Measurements from ENCODE around the gene CD200R1L. TPM values are rescaled to one million over a fixed set of nuclear protein-coding genes. Genes with fewer than 3 reads are reported as not detected.

Gene CD200R1L, protein sequence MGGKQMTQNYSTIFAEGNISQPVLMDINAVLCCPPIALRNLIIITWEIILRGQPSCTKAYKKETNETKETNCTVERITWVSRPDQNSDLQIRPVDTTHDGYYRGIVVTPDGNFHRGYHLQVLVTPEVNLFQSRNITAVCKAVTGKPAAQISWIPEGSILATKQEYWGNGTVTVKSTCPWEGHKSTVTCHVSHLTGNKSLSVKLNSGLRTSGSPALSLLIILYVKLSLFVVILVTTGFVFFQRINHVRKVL
- total RNA-seq (2011; cell fraction: chromatin; rRNA removed; ENCODE audit: low replicate concordance), result not detected in 2 replicates
- not detected in 2 replicates for total RNA-seq (2011; cell fraction: nucleolus; rRNA removed)
- total RNA-seq (2011; cell fraction: nucleoplasm; rRNA removed), result not detected in 2 replicates
- not detected in 2 replicates for total RNA-seq (2014; rRNA removed)
- not detected in 2 replicates for total RNA-seq (2014; rRNA removed; fragmentation: Illumina TruSeq; extraction: Trizol)
- not detected in 2 replicates for total RNA-seq (2015; rRNA removed; fragmentation: Illumina TruSeq; extraction: Trizol)
- total RNA-seq (2021), result not detected in 2 replicates
- not detected in 2 replicates for polyA plus RNA-seq (2011; rRNA removed)
- polyA plus RNA-seq (2011; cell fraction: cytosol; rRNA removed), result not detected in 2 replicates
- polyA plus RNA-seq (2011; cell fraction: nucleus; rRNA removed), result not detected in 2 replicates
- polyA plus RNA-seq (2012), result 0.10 TPM in 1 of 2 replicates, not detected in the other
- not detected in 2 replicates for polyA plus RNA-seq (2014; fragmentation: Illumina TruSeq; extraction: Trizol)
- polyA plus RNA-seq (2014; fragmentation: Nextera tagmentation; extraction: Ambion mirVana), result not detected
- not detected in 2 replicates for polyA plus RNA-seq (2014; rRNA removed)
- not detected in 2 replicates for polyA minus RNA-seq (2011; rRNA and poly(A)+ RNA removed)
- not detected in 2 replicates for polyA minus RNA-seq (2011; cell fraction: cytosol; rRNA and poly(A)+ RNA removed)
- polyA minus RNA-seq (2011; cell fraction: nucleus; rRNA and poly(A)+ RNA removed), result not detected in 2 replicates
- not detected for Bru-seq, nascent RNA
- BruChase-seq, experiment 1, labeled RNA remaining after a 2-hour chase, result percentile 8 among the genes with signal in this experiment
- percentile 3 among the genes with signal in this experiment for BruChase-seq, experiment 2, labeled RNA remaining after a 6-hour chase
- long read RNA-seq, experiment 1, result 0 reads
- long read RNA-seq, experiment 2, result 0 reads
- long read RNA-seq, experiment 3, partial matches to known transcripts, result 0 of 1 reads
- long read RNA-seq, experiment 3, other reads (novel, unspliced or antisense), result 1 of 1 reads

DNA sequence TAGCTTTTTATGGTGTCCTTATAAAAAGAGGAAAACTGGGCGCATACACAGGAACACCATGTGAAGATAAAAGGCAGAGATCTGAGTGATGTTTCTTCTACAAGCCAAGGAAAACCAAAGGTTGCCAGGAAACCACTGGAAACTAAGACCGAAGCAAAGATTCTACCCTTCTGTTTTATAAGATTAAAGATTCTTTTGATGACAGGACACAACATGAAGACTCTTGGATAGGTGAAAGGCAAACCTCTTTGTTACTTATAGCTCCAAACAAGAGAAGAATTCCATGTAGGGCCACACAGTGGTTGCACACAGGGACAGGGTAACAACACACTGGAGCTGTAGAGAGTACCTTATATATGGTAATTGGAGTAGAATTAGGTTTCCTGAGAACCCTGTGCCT is at the start of gene CD200R1L:
CD200R1L (minus strand) TSS at position 101 of the 400 bp plus-strand sequence. CDS start 17,497 bp downstream, outside the sequence.
- intact Hi-C loops (cut with micrococcal nuclease) (no loop called here), in situ Hi-C loops (cut with MboI) (no loop called here)
- Histone ChIP-seq H3K4me3 (no peak within 1 kb of the TSS), H3K9me3 (replicated peaks; ENCODE audit: control insufficient read depth, insufficient read depth, low read depth, low read length) (no peaks in the 10 kb centered on the region), H3K27me3 (ENCODE audit: control insufficient read depth in 2 of 2, insufficient read depth in 2 of 2, low read length in 2 of 2) (no peaks in the 10 kb centered on the region), H2AFZ (ENCODE audit: low read depth, low read length) (no peak within 1 kb of the TSS), H3K9ac (ENCODE audit: insufficient read depth in 1 of 2, low read depth in 2 of 2, low read length in 2 of 2) (no peak within 1 kb of the TSS), H3K79me2 (ENCODE audit: control insufficient read depth, insufficient read depth, low read length) (no peaks in the 10 kb centered on the region), H4K20me1 (replicated peaks; ENCODE audit: control insufficient read depth, insufficient read depth, low read length) (no peaks in the 10 kb centered on the region), H3K36me3 (ENCODE audit: control insufficient read depth, insufficient read depth, low read length) (no peaks in the 10 kb centered on the region), H3K4me1 (replicated peaks in 1 of 2; ENCODE audit: control insufficient read depth in 2 of 2, insufficient read depth in 2 of 2, low read length in 2 of 2) (no peaks in the 10 kb centered on the region), H3K4me2 (ENCODE audit: insufficient read depth, low read length) (no peak within 1 kb of the TSS), H3K27ac (ENCODE audit: extremely low read depth, low read depth, low read length) (no peak within 1 kb of the TSS), H3K9me1 (ENCODE audit: control insufficient read depth, insufficient read depth, low read length) (no peaks in the 10 kb centered on the region)
- ATAC-seq (no peak), DNase-seq (ENCODE audit: extremely low read depth in 1 of 4, low spot score in 3 of 4) (no peak), FAIRE-seq (no peak)
- ChIA-PET POLR2A (no interaction called here), CTCF (ENCODE audit: low intra/inter-chr PET ratio) (no interaction called here)
- WGBS (ENCODE audit: insufficient coverage, low coverage, missing lambda C conversion rate), result 17% methylated on average over 2 of the region's 2 CpGs
- TF ChIP-seq ARID2 (IDR thresholded peaks at IDR 0.05) (no peak), ADNP (tag; IDR thresholded peaks at IDR 0.05) (no peak), HDAC3 (IDR thresholded peaks at IDR 0.05; ENCODE audit: borderline replicate concordance, partially characterized antibody) (no peak), EP400 (IDR thresholded peaks at IDR 0.05) (no peak), ZNF134 (CRISPR knock-in tag; conservative IDR thresholded peaks at IDR 0.05) (no peak), ETV1 (tag; conservative IDR thresholded peaks at IDR 0.05; ENCODE audit: low read depth) (no peak), GATAD2B (IDR thresholded peaks at IDR 0.05; ENCODE audit: borderline replicate concordance) (no peak), POLR2G (IDR thresholded peaks at IDR 0.05; ENCODE audit: low read depth, low read length) (no peak), YY1 (IDR thresholded peaks at IDR 0.05; ENCODE audit: borderline replicate concordance in 1 of 3, control insufficient read depth in 1 of 3, extremely low read depth in 1 of 3, insufficient read depth in 3 of 3, insufficient read length in 1 of 3, insufficient replicate concordance in 2 of 3, low read depth in 1 of 3, low read length in 2 of 3) (no peak), NR1H2 (CRISPR knock-in tag; IDR thresholded peaks at IDR 0.05) (no peak), ZNF707 (CRISPR knock-in tag; conservative IDR thresholded peaks at IDR 0.05) (no peak)
- TF ChIP-seq, protein P1, sequence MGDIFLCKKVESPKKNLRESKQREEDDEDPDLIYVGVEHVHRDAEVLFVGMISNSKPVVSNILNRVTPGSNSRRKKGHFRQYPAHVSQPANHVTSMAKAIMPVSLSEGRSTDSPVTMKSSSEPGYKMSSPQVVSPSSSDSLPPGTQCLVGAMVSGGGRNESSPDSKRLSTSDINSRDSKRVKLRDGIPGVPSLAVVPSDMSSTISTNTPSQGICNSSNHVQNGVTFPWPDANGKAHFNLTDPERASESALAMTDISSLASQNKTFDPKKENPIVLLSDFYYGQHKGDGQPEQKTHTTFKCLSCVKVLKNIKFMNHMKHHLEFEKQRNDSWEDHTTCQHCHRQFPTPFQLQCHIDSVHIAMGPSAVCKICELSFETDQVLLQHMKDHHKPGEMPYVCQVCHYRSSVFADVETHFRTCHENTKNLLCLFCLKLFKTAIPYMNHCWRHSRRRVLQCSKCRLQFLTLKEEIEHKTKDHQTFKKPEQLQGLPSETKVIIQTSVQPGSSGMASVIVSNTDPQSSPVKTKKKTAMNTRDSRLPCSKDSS (IDR thresholded peaks at IDR 0.05; ENCODE audit: low read depth, partially characterized antibody), result no peak
- no TSS peak for BruUV-seq (replicated peaks)
